K562 (cell line): Measurements from ENCODE around the gene ZNF366. TPM values are rescaled to one million over a fixed set of nuclear protein-coding genes. Genes with fewer than 3 reads are reported as not detected.

Source experiments
- CBFA2T3 ChIP-seq: fragments of 450-650 bp; IDR thresholded peaks from 2 replicates; pipeline ENCODE4 v1.6.1; 2017
- JUND ChIP-seq, 2 experiments: IDR thresholded peaks; 2 replicates in 1 of 2; 3 replicates in 1 of 2; pipeline ENCODE4 v1.6.1; 2011; ENCODE audit warnings: borderline replicate concordance in 2 of 2, low read depth in 2 of 2, low read length in 2 of 2, improper control_type of control experiment in 1 of 2, missing biosample characterization in 1 of 2, missing genetic modification characterization in 1 of 2, missing genetic modification reagents in 1 of 2
- TRIM24 ChIP-seq, 2 experiments: fragments of 450-650 bp; IDR thresholded peaks; 2 replicates each; pipeline ENCODE4 v1.6.1; 2016
- ZNF175 ChIP-seq: fragments of 200-800 bp; sonication (Bioruptor generic); IDR thresholded peaks from 2 replicates; pipeline ENCODE4 v1.6.1; 2016; ENCODE audit warnings: low read depth, mild to moderate bottlenecking, missing genetic modification characterization, missing compliant biosample characterization
- ZNF592 ChIP-seq: fragments of 450-650 bp; IDR thresholded peaks from 2 replicates; pipeline ENCODE4 v1.6.1; 2017; ENCODE audit warnings: antibody characterized with exemption, mild to moderate bottlenecking
- polyA plus RNA-seq, 8 experiments: library from polyadenylated mRNA; depleted of rRNA in 4 of 8; stranded (reverse) in 5 of 8; unstranded in 3 of 8; fragments of >200 nt; fragmentation: Nextera tagmentation in 2 of 8; fragmentation: Illumina TruSeq in 1 of 8; extraction: Ambion mirVana in 2 of 8; extraction: Trizol in 1 of 8; gene quantifications; 2 replicates each; pipeline versions ENCODE4 v1.2.1 to v1.2.3, GENCODE V29; 2011 to 2014; ENCODE audit warnings: inconsistent platforms in 1 of 8, missing spikeins in 1 of 8
- total RNA-seq, 7 experiments: library from RNA; depleted of rRNA in 6 of 7; stranded (reverse); fragments of >200 nt in 6 of 7; fragmentation: Illumina TruSeq in 2 of 7; extraction: Trizol in 2 of 7; gene quantifications; 2 replicates each; pipeline versions ENCODE4 v1.2.1 to v1.2.3, GENCODE V29; 2011 to 2021; ENCODE audit warnings: low replicate concordance in 1 of 7
- TF ChIP-seq, protein P1 (sequence below): fragments of 450-650 bp; IDR thresholded peaks from 2 replicates; pipeline ENCODE4 v1.6.1; 2016; ENCODE audit warnings: mild to moderate bottlenecking, moderate library complexity
- TF ChIP-seq, protein P2 (sequence below): fragments of 450-650 bp; formaldehyde crosslinking; IDR thresholded peaks from 2 replicates; pipeline ENCODE4 v1.4.0; 2022; ENCODE audit warnings: mild to moderate bottlenecking, moderate library complexity
- TF ChIP-seq, protein P3 (sequence below): fragments of 200-800 bp; sonication (Bioruptor generic); IDR thresholded peaks from 2 replicates; pipeline ENCODE4 v1.6.1; 2017; ENCODE audit warnings: missing genetic modification characterization, missing compliant biosample characterization

Gene ZNF366
- total and polyA plus RNA-seq, 9 of the 15 experiments (the other 6 are each of a cell fraction or from before 2014, with no cell fraction given), result not detected

GRCh38 chr5:72468024-72468423, 39.2 kb downstream of the ZNF366 start (continued):
- TF ChIP-seq, protein P1, sequence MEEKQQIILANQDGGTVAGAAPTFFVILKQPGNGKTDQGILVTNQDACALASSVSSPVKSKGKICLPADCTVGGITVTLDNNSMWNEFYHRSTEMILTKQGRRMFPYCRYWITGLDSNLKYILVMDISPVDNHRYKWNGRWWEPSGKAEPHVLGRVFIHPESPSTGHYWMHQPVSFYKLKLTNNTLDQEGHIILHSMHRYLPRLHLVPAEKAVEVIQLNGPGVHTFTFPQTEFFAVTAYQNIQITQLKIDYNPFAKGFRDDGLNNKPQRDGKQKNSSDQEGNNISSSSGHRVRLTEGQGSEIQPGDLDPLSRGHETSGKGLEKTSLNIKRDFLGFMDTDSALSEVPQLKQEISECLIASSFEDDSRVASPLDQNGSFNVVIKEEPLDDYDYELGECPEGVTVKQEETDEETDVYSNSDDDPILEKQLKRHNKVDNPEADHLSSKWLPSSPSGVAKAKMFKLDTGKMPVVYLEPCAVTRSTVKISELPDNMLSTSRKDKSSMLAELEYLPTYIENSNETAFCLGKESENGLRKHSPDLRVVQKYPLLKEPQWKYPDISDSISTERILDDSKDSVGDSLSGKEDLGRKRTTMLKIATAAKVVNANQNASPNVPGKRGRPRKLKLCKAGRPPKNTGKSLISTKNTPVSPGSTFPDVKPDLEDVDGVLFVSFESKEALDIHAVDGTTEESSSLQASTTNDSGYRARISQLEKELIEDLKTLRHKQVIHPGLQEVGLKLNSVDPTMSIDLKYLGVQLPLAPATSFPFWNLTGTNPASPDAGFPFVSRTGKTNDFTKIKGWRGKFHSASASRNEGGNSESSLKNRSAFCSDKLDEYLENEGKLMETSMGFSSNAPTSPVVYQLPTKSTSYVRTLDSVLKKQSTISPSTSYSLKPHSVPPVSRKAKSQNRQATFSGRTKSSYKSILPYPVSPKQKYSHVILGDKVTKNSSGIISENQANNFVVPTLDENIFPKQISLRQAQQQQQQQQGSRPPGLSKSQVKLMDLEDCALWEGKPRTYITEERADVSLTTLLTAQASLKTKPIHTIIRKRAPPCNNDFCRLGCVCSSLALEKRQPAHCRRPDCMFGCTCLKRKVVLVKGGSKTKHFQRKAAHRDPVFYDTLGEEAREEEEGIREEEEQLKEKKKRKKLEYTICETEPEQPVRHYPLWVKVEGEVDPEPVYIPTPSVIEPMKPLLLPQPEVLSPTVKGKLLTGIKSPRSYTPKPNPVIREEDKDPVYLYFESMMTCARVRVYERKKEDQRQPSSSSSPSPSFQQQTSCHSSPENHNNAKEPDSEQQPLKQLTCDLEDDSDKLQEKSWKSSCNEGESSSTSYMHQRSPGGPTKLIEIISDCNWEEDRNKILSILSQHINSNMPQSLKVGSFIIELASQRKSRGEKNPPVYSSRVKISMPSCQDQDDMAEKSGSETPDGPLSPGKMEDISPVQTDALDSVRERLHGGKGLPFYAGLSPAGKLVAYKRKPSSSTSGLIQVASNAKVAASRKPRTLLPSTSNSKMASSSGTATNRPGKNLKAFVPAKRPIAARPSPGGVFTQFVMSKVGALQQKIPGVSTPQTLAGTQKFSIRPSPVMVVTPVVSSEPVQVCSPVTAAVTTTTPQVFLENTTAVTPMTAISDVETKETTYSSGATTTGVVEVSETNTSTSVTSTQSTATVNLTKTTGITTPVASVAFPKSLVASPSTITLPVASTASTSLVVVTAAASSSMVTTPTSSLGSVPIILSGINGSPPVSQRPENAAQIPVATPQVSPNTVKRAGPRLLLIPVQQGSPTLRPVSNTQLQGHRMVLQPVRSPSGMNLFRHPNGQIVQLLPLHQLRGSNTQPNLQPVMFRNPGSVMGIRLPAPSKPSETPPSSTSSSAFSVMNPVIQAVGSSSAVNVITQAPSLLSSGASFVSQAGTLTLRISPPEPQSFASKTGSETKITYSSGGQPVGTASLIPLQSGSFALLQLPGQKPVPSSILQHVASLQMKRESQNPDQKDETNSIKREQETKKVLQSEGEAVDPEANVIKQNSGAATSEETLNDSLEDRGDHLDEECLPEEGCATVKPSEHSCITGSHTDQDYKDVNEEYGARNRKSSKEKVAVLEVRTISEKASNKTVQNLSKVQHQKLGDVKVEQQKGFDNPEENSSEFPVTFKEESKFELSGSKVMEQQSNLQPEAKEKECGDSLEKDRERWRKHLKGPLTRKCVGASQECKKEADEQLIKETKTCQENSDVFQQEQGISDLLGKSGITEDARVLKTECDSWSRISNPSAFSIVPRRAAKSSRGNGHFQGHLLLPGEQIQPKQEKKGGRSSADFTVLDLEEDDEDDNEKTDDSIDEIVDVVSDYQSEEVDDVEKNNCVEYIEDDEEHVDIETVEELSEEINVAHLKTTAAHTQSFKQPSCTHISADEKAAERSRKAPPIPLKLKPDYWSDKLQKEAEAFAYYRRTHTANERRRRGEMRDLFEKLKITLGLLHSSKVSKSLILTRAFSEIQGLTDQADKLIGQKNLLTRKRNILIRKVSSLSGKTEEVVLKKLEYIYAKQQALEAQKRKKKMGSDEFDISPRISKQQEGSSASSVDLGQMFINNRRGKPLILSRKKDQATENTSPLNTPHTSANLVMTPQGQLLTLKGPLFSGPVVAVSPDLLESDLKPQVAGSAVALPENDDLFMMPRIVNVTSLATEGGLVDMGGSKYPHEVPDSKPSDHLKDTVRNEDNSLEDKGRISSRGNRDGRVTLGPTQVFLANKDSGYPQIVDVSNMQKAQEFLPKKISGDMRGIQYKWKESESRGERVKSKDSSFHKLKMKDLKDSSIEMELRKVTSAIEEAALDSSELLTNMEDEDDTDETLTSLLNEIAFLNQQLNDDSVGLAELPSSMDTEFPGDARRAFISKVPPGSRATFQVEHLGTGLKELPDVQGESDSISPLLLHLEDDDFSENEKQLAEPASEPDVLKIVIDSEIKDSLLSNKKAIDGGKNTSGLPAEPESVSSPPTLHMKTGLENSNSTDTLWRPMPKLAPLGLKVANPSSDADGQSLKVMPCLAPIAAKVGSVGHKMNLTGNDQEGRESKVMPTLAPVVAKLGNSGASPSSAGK, result 0 out of 2 replicates have a peak, but pooled peaks have one; percentile 15
- TF ChIP-seq JUND (IDR thresholded peaks at IDR 0.05; ENCODE audit: borderline replicate concordance, low read depth, low read length), result peak; percentile 12; the same call in 1 of the 2 replicates
- TF ChIP-seq JUND (tag; IDR thresholded peaks at IDR 0.05; ENCODE audit: borderline replicate concordance, low read depth, low read length), result no peak
- TF ChIP-seq CBFA2T3, result no peak
- TF ChIP-seq ZNF592, result 0 out of 2 replicates have a peak, but pooled peaks have one; percentile 6
- no peak for TF ChIP-seq TRIM24 (IDR thresholded peaks at IDR 0.05)
- TF ChIP-seq, protein P2, sequence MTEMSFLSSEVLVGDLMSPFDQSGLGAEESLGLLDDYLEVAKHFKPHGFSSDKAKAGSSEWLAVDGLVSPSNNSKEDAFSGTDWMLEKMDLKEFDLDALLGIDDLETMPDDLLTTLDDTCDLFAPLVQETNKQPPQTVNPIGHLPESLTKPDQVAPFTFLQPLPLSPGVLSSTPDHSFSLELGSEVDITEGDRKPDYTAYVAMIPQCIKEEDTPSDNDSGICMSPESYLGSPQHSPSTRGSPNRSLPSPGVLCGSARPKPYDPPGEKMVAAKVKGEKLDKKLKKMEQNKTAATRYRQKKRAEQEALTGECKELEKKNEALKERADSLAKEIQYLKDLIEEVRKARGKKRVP (CRISPR knock-in tag), result no peak
- TF ChIP-seq ZNF175 (CRISPR knock-in tag), result peak; percentile 55; the same call in 1 of the 2 replicates
- TF ChIP-seq, protein P3, sequence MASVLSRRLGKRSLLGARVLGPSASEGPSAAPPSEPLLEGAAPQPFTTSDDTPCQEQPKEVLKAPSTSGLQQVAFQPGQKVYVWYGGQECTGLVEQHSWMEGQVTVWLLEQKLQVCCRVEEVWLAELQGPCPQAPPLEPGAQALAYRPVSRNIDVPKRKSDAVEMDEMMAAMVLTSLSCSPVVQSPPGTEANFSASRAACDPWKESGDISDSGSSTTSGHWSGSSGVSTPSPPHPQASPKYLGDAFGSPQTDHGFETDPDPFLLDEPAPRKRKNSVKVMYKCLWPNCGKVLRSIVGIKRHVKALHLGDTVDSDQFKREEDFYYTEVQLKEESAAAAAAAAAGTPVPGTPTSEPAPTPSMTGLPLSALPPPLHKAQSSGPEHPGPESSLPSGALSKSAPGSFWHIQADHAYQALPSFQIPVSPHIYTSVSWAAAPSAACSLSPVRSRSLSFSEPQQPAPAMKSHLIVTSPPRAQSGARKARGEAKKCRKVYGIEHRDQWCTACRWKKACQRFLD, result peak; percentile 32; the same call in 1 of the 2 replicates
